Anterior cingulate cortex (tissue), 58 donors: ENCODE data around the gene GAP43.

Experiments
- DNase-seq, 58 donors: peaks; one replicate each; lab custom pipeline; 2025; lab: John Stamatoyannopoulos, UW

The GAP43 gene

GRCh38 chr3:115692887-115693524 lies 69.7 kb downstream of the GAP43 start:
- DNase-seq, result peak in 54 of 58 donors; percentile 1 to 82 (median 52)

- DNase-seq, result peak in 48 of 58 donors; percentile 4 to 72 (median 35)
These were observed 70.6 kb downstream of the GAP43 start for GRCh38 chr3:115693868-115694267.

- no peak for DNase-seq
These were observed 71.8 kb downstream of the GAP43 start for GRCh38 chr3:115695090-115695489.

GRCh38 chr3:115697263-115698053 lies 74.1 kb downstream of the GAP43 start:
- peak in 4 of 58 donors; percentile 4 to 16 (median 9) for DNase-seq

- peak in 33 of 58 donors; percentile 1 to 68 (median 19) for DNase-seq
These were observed 75.7 kb downstream of the GAP43 start for GRCh38 chr3:115698851-115699591.

- no peak for DNase-seq
These were observed 76.4 kb downstream of the GAP43 start for GRCh38 chr3:115699706-115700105.

GRCh38 chr3:115702598-115702997 lies 79.3 kb downstream of the GAP43 start:
- DNase-seq, result no peak

GRCh38 chr3:115704661-115705338 lies 81.5 kb downstream of the GAP43 start:
- DNase-seq, result no peak

- no peak for DNase-seq
These were observed 83.1 kb downstream of the GAP43 start for GRCh38 chr3:115706311-115706829.

GRCh38 chr3:115708540-115708939 lies 85.2 kb downstream of the GAP43 start:
- DNase-seq, result no peak

GRCh38 chr3:115709093-115709492 lies 85.8 kb downstream of the GAP43 start:
- DNase-seq, result no peak

GRCh38 chr3:115709931-115710330 lies 86.6 kb downstream of the GAP43 start:
- no peak for DNase-seq

- no peak for DNase-seq
These were observed 87.5 kb downstream of the GAP43 start for GRCh38 chr3:115710799-115711198.

- DNase-seq, result no peak
These were observed 89.6 kb downstream of the GAP43 start for GRCh38 chr3:115712871-115713270.

- peak in 35 of 58 donors; percentile 1 to 60 (median 15) for DNase-seq
These were observed 90.0 kb downstream of the GAP43 start for GRCh38 chr3:115713284-115713683.

- no peak for DNase-seq
These were observed 92.0 kb downstream of the GAP43 start for GRCh38 chr3:115715241-115715745.

GRCh38 chr3:115720983-115721382 lies 97.7 kb downstream of the GAP43 start:
- DNase-seq, result no peak

- DNase-seq, result no peak
These were observed 102.5 kb downstream of the GAP43 start for GRCh38 chr3:115725800-115726199.

- DNase-seq, result no peak
These were observed 103.8 kb downstream of the GAP43 start for GRCh38 chr3:115727135-115727534.

- DNase-seq, result no peak
These were observed 104.7 kb downstream of the GAP43 start for GRCh38 chr3:115728013-115728412.
